ENCODE results near the gene NUDT4. TPM values are rescaled to one million over a fixed set of nuclear protein-coding genes. Genes with fewer than 3 reads are reported as not detected.

Gene NUDT4
- total RNA-seq (2021) (51.3 to 56.9 TPM (median 56.5 TPM) in 3 replicates), Bru-seq, nascent RNA (percentile 93 among the genes with signal in this experiment)
- long read RNA-seq, experiment 1, full-length matches to known transcripts = 523 of 583 reads
- long read RNA-seq, experiment 1, partial matches to known transcripts = 37 of 583 reads
- long read RNA-seq, experiment 1, other reads (novel, unspliced or antisense) = 23 of 583 reads
- long read RNA-seq, experiment 2, full-length matches to known transcripts = 28 of 84 reads
- long read RNA-seq, experiment 2, partial matches to known transcripts = 48 of 84 reads
- long read RNA-seq, experiment 2, other reads (novel, unspliced or antisense) = 8 of 84 reads
- long read RNA-seq, experiment 3, full-length matches to known transcripts = 3 of 8 reads
- long read RNA-seq, experiment 3, partial matches to known transcripts = 0 of 8 reads
- long read RNA-seq, experiment 3, other reads (novel, unspliced or antisense) = 5 of 8 reads

- Mint-ChIP-seq H3K27me3 (ENCODE audit: low read depth) (no peaks in the 10 kb centered on the region), H3K36me3 (no peaks in the 10 kb centered on the region), H3K4me3 (peak within 1 kb of the TSS; percentile 99), H3K4me1 (peaks cover 63% of the 10 kb centered on the region), H3K9me3 (no peaks in the 10 kb centered on the region), H3K27ac (peak within 1 kb of the TSS; percentile 92)
- ATAC-seq = peak; percentile 72
- TF ChIP-seq FOXK1 (CRISPR knock-in tag; IDR thresholded peaks at IDR 0.05) = 0 out of 2 replicates have a peak, but pooled peaks have one; percentile 39
- TF ChIP-seq ZNF512 (CRISPR knock-in tag; IDR thresholded peaks at IDR 0.05; ENCODE audit: borderline replicate concordance) = no peak
- 0 out of 2 replicates have a peak, but pooled peaks have one; percentile 53 for TF ChIP-seq ZNF232 (CRISPR knock-in tag; IDR thresholded peaks at IDR 0.05)
- peak; percentile 61; the same call in 1 of the 2 replicates for TF ChIP-seq MAX (CRISPR knock-in tag; IDR thresholded peaks at IDR 0.05)
- TF ChIP-seq SP1 (CRISPR knock-in tag; conservative IDR thresholded peaks at IDR 0.05) = peak; percentile 59; the same call in 1 of the 2 replicates
- DNase-seq (ENCODE audit: low spot score) = peak; percentile 97
- POLR2A ChIA-PET = no interaction called here
- CTCF ChIA-PET = interaction anchor here (0.6 to 0.7 kb wide), 2 partner anchors 370 to 403 kb away, joined by 3 to 4 read pairs; no protein-coding TSS in a partner anchor
Measured at GRCh38 chr12:93377252-93378195, at the start of gene NUDT4. NUDT4 (plus strand) TSS chr12:93377925; CDS start chr12:93378323, 398 bp downstream.

- H3K27me3 Mint-ChIP-seq (ENCODE audit: low read depth) = no peaks in the 10 kb centered on the region
- no peak overlapping the region for H3K4me3 Mint-ChIP-seq
- 0 out of 2 replicates have a peak, but pooled peaks cover 3% of the 10 kb centered on the region for H3K4me1 Mint-ChIP-seq
- no peak for TF ChIP-seq ATF3 (CRISPR knock-in tag; conservative IDR thresholded peaks at IDR 0.05)
- TF ChIP-seq IRF2 (CRISPR knock-in tag; IDR thresholded peaks at IDR 0.05; ENCODE audit: borderline replicate concordance, low read depth) = no peak
- no peak for TF ChIP-seq AR (CRISPR knock-in tag; IDR thresholded peaks at IDR 0.05)
- TF ChIP-seq KAT7 (CRISPR knock-in tag; IDR thresholded peaks at IDR 0.05; ENCODE audit: borderline replicate concordance) = no peak
- TF ChIP-seq NFYB (CRISPR knock-in tag; conservative IDR thresholded peaks at IDR 0.05; ENCODE audit: low read depth) = no peak
- TF ChIP-seq MLX (CRISPR knock-in tag; IDR thresholded peaks at IDR 0.05) = no peak
- no peak for TF ChIP-seq CREM (CRISPR knock-in tag; IDR thresholded peaks at IDR 0.05)
- no peak for TF ChIP-seq NR3C1 (CRISPR knock-in tag; conservative IDR thresholded peaks at IDR 0.05; ENCODE audit: low read depth)
- no peak for TF ChIP-seq IRF1 (CRISPR knock-in tag; IDR thresholded peaks at IDR 0.05)
- TF ChIP-seq PRRX2 (CRISPR knock-in tag; IDR thresholded peaks at IDR 0.05) = no peak
- TF ChIP-seq ZNF121 (CRISPR knock-in tag; IDR thresholded peaks at IDR 0.05) = no peak
- no peak for TF ChIP-seq FOXK1 (CRISPR knock-in tag; IDR thresholded peaks at IDR 0.05)
- TF ChIP-seq FOXJ3 (CRISPR knock-in tag; IDR thresholded peaks at IDR 0.05; ENCODE audit: borderline replicate concordance) = no peak
- TF ChIP-seq ZBTB43 (CRISPR knock-in tag; IDR thresholded peaks at IDR 0.05) = no peak
- no peak for TF ChIP-seq NFE2L1 (CRISPR knock-in tag; IDR thresholded peaks at IDR 0.05)
- DNase-seq (ENCODE audit: low spot score) (no peak), ATAC-seq (no peak)
- ChIA-PET CTCF (no interaction called here), POLR2A (no interaction called here)
- H3K36me3 Mint-ChIP-seq = no peaks in the 10 kb centered on the region
- no peak overlapping the region for H3K27ac Mint-ChIP-seq
- no peaks in the 10 kb centered on the region for H3K9me3 Mint-ChIP-seq
Measured at GRCh38 chr12:93333054-93333453, 44.7 kb upstream of the NUDT4 start.
